KMS-11 (cell line): ENCODE data around the gene TNNT3.

Experiments
- H2AFZ ChIP-seq: fragments of 200-600 bp; sonication (generic); 2 replicates; pipeline ENCODE4 v1.6.1; 2016; ENCODE audit warnings: antibody characterized with exemption, mixed run types, low read depth
- H3K27ac ChIP-seq: fragments of 200-600 bp; sonication (generic); 2 replicates; pipeline ENCODE4 v1.6.1; 2016; ENCODE audit warnings: mild to moderate bottlenecking, mixed run types
- H3K27me3 ChIP-seq: fragments of 200-600 bp; sonication (generic); 2 replicates; pipeline ENCODE4 v1.6.1; 2017; ENCODE audit warnings: mild to moderate bottlenecking, low read depth, mixed run types, moderate library complexity; ENCODE audit not compliant: insufficient read depth
- H3K36me3 ChIP-seq: fragments of 200-600 bp; sonication (generic); 2 replicates; pipeline ENCODE4 v1.6.1; 2017; ENCODE audit warnings: mild to moderate bottlenecking, mixed run types; ENCODE audit not compliant: insufficient read depth
- H3K4me1 ChIP-seq: fragments of 200-600 bp; sonication (generic); 2 replicates; pipeline ENCODE4 v1.6.1; 2016; ENCODE audit warnings: mild to moderate bottlenecking, low read depth, mixed run types; ENCODE audit not compliant: poor library complexity, severe bottlenecking
- H3K4me2 ChIP-seq: fragments of 200-600 bp; sonication (generic); 2 replicates; pipeline ENCODE4 v1.7.0; 2016; ENCODE audit warnings: mild to moderate bottlenecking, mixed run types
- H3K4me3 ChIP-seq: fragments of 200-600 bp; sonication (generic); IDR thresholded peaks from 2 replicates; pipeline ENCODE4 v1.6.1; 2017; ENCODE audit warnings: low read depth, low read length, mixed read lengths; ENCODE audit not compliant: insufficient read depth
- H3K79me2 ChIP-seq: fragments of 200-600 bp; sonication (generic); 2 replicates; pipeline ENCODE4 v1.6.1; 2016; ENCODE audit warnings: low read depth, mixed run types; ENCODE audit not compliant: insufficient read depth
- H3K9ac ChIP-seq: fragments of 200-600 bp; sonication (generic); 2 replicates; pipeline ENCODE4 v1.6.1; 2016; ENCODE audit warnings: mild to moderate bottlenecking, mixed run types
- H4K20me1 ChIP-seq: fragments of 200-600 bp; sonication (generic); 2 replicates; pipeline ENCODE4 v1.6.1; 2016; ENCODE audit warnings: mild to moderate bottlenecking, mixed run types; ENCODE audit not compliant: insufficient read depth
- CTCF ChIP-seq: fragments of 200-600 bp; sonication (generic); conservative IDR thresholded peaks from 2 replicates; pipeline ENCODE4 v1.6.1; 2017; ENCODE audit warnings: low read depth, mild to moderate bottlenecking, antibody characterized with exemption, low read length, moderate library complexity, mixed read lengths

TNNT3 gene

DNA sequence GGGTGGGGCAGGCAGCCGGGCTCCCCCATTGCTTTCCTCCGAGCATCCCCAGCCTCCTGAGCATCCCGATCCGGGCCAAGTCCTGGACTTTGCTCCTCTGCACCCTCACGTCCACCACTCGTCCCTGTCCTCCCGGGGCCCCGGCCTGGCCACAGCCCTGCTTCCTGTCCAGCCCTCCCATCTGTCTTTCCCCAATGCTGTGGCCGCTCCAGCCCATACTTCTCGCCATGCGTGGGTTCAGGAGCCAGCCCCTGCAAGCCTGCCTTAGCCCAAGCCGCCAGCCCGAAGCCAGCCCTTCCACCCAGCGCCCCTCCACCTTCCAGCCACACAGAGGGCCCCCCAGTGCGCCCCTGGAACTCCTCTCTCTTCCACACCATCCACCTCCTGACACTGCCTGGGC is 51.5 kb downstream of the TNNT3 start:
- Histone ChIP-seq H4K20me1 (no peaks in the 10 kb centered on the region), H3K4me2 (no peak overlapping the region)
- TF ChIP-seq CTCF: no peak

DNA sequence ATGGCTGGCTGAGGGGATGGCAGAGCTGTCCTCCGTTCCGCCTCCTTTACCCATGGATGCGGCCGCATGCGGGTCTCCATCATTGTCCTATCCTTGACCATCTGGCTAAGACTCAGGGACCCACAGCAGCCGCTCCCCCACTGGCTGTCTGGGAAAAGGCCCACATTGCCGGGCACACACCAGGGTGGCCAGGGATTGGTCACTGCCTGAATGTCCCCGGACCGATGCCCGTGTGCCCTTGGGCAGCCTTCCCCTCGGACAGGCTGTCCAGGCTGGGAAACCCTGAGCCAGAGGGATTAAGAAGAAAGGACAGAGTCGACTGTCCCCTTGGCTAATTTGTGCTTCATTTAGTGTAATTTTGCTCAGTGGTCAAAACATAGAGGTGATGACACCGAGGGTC is 55.7 kb downstream of the TNNT3 start:
- H3K4me2 ChIP-seq: no peak overlapping the region
- no peak overlapping the region for H3K9ac ChIP-seq
- H3K4me3 ChIP-seq: no peak overlapping the region
- H3K79me2 ChIP-seq: no peaks in the 10 kb centered on the region
- no peak for TF ChIP-seq CTCF
- no peaks in the 10 kb centered on the region for H3K27me3 ChIP-seq
- no peaks in the 10 kb centered on the region for H4K20me1 ChIP-seq
- H3K27ac ChIP-seq: no peak overlapping the region
- H3K4me1 ChIP-seq: no peaks in the 10 kb centered on the region
- no peak overlapping the region for H2AFZ ChIP-seq
- no peaks in the 10 kb centered on the region for H3K36me3 ChIP-seq

More for the DNA sequence above, 51.5 kb downstream of the TNNT3 start:
- Histone ChIP-seq H3K27me3 (no peaks in the 10 kb centered on the region), H3K9ac (no peak overlapping the region), H3K4me1 (no peaks in the 10 kb centered on the region), H3K36me3 (no peaks in the 10 kb centered on the region), H3K27ac (no peak overlapping the region), H2AFZ (no peak overlapping the region), H3K79me2 (no peaks in the 10 kb centered on the region), H3K4me3 (no peak overlapping the region)

GRCh38 chr11:1978720-1979473 is 59.4 kb downstream of the TNNT3 start:
- no peak overlapping the region for H3K27ac ChIP-seq
- no peak overlapping the region for H3K4me2 ChIP-seq

GRCh38 chr11:1979607-1980006 is 60.1 kb downstream of the TNNT3 start:
- Histone ChIP-seq H4K20me1 (no peaks in the 10 kb centered on the region), H3K79me2 (no peaks in the 10 kb centered on the region), H3K36me3 (no peaks in the 10 kb centered on the region), H3K4me1 (no peaks in the 10 kb centered on the region), H3K27me3 (peaks cover 2% of the 10 kb centered on the region; the same call in 1 of the 2 replicates), H3K4me3 (no peak overlapping the region), H3K4me2 (no peak overlapping the region), H3K9ac (no peak overlapping the region), H3K27ac (no peak overlapping the region), H2AFZ (no peak overlapping the region)
- no peak for TF ChIP-seq CTCF

More at GRCh38 chr11:1978720-1979473, 59.4 kb downstream of the TNNT3 start:
- H3K27me3 ChIP-seq: peaks cover 2% of the 10 kb centered on the region; the same call in 1 of the 2 replicates
- no peaks in the 10 kb centered on the region for H3K79me2 ChIP-seq
- H2AFZ ChIP-seq: no peak overlapping the region
- H4K20me1 ChIP-seq: no peaks in the 10 kb centered on the region
- TF ChIP-seq CTCF: no peak
- H3K4me3 ChIP-seq: no peak overlapping the region
- no peaks in the 10 kb centered on the region for H3K36me3 ChIP-seq
- no peaks in the 10 kb centered on the region for H3K4me1 ChIP-seq
- no peak overlapping the region for H3K9ac ChIP-seq
